ENCODE results near the gene LRMDA.

Gene LRMDA

DNA sequence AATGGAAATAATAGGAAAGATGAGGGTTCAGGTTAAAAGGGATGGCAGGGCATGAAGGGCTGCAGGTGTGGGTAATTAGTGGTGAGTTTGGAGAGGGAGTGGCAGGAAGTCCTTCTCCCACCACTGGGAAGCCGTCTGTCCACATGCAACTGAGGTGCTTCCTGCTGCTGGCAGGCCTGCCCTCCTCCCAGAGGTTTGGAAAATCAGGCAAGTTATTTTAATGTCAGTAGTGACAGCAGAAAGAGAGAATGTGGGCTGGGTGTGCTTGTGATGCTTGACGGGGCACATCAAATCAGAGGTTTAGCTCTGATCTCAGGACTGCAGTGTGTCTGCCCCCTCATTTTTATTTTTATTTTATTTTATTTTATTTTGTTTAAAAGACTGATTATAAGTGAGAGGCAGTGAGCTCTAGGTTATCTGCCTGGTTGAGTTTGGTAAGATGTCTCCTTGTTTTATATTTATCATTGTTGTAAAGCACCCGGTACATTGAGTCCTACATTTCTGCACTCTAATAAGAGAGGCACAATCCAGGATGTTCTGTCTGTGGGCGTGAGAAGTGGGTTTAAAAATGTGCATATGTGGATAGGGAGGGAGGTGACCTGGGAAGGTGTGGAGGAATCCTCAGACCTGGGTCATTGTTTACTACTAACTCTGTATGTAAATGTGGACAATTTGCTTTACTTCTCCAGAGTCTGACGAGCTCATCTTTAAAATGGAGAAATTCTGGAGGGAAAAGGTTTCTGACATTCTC is 504.4 kb downstream of the LRMDA start:
- POLR2A ChIA-PET, result no interaction called here
- H3K9me3 ChIP-seq (ENCODE audit: control insufficient read depth, insufficient read depth, low read depth, low read length), result no peaks in the 10 kb centered on the region
- H3K27ac ChIP-seq (ENCODE audit: extremely low read depth, low read depth, low read length), result no peak overlapping the region
- TF ChIP-seq ZNF626 (tag by site-specific recombination; IDR thresholded peaks at IDR 0.05) (no peak), ZNF184 (tag by site-specific recombination; IDR thresholded peaks at IDR 0.05) (no peak), ZNF121 (tag by site-specific recombination; IDR thresholded peaks at IDR 0.05) (no peak)
- TF ChIP-seq, protein P1, sequence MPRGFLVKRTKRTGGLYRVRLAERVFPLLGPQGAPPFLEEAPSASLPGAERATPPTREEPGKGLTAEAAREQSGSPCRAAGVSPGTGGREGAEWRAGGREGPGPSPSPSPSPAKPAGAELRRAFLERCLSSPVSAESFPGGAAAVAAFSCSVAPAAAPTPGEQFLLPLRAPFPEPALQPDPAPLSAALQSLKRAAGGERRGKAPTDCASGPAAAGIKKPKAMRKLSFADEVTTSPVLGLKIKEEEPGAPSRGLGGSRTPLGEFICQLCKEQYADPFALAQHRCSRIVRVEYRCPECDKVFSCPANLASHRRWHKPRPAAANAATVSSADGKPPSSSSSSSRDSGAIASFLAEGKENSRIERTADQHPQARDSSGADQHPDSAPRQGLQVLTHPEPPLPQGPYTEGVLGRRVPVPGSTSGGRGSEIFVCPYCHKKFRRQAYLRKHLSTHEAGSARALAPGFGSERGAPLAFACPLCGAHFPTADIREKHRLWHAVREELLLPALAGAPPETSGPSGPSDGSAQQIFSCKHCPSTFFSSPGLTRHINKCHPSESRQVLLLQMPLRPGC (tag by site-specific recombination; IDR thresholded peaks at IDR 0.05), result no peak
- TF ChIP-seq, protein P2, sequence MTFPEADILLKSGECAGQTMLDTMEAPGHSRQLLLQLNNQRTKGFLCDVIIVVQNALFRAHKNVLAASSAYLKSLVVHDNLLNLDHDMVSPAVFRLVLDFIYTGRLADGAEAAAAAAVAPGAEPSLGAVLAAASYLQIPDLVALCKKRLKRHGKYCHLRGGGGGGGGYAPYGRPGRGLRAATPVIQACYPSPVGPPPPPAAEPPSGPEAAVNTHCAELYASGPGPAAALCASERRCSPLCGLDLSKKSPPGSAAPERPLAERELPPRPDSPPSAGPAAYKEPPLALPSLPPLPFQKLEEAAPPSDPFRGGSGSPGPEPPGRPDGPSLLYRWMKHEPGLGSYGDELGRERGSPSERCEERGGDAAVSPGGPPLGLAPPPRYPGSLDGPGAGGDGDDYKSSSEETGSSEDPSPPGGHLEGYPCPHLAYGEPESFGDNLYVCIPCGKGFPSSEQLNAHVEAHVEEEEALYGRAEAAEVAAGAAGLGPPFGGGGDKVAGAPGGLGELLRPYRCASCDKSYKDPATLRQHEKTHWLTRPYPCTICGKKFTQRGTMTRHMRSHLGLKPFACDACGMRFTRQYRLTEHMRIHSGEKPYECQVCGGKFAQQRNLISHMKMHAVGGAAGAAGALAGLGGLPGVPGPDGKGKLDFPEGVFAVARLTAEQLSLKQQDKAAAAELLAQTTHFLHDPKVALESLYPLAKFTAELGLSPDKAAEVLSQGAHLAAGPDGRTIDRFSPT (tag by site-specific recombination; IDR thresholded peaks at IDR 0.05), result no peak
- no peak overlapping the region for H3K4me3 ChIP-seq (ENCODE audit: low read depth, low read length)
- no peaks in the 10 kb centered on the region for H3K4me1 ChIP-seq (ENCODE audit: control insufficient read depth, insufficient read depth, low read length)
- no peaks in the 10 kb centered on the region for H3K36me3 ChIP-seq (ENCODE audit: control insufficient read depth in 2 of 2, insufficient read depth in 1 of 2, low read length in 2 of 2)
- CTCF ChIA-PET, result no interaction called here

DNA sequence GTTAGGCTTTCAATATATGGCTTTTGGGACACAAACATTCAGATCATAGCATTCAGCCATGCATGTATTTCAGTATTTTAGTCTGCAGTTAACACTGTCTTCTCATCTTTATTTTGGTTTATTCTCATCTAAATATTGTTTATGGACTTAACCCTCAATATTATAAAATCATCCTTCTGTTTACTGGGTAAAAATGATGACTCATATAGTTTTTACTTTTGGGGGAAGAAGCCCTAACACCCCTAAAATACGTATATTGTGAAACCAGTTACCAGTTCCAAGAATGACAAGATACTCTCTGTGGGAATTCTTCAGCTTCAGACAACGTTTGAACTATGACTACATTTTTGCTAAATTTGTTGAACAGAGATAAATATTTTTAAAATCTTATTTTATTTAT is 505.4 kb downstream of the LRMDA start:
- TF ChIP-seq, protein P3, sequence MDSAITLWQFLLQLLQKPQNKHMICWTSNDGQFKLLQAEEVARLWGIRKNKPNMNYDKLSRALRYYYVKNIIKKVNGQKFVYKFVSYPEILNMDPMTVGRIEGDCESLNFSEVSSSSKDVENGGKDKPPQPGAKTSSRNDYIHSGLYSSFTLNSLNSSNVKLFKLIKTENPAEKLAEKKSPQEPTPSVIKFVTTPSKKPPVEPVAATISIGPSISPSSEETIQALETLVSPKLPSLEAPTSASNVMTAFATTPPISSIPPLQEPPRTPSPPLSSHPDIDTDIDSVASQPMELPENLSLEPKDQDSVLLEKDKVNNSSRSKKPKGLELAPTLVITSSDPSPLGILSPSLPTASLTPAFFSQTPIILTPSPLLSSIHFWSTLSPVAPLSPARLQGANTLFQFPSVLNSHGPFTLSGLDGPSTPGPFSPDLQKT (IDR thresholded peaks at IDR 0.05; ENCODE audit: borderline replicate concordance, low read depth, low read length), result no peak
- TF ChIP-seq ZBTB1 (tag by site-specific recombination; IDR thresholded peaks at IDR 0.05) (no peak), ZBTB48 (tag by site-specific recombination; IDR thresholded peaks at IDR 0.05) (no peak), ZNF426 (tag by site-specific recombination; IDR thresholded peaks at IDR 0.05) (no peak), ZNF600 (tag by site-specific recombination; IDR thresholded peaks at IDR 0.05) (no peak), ZNF248 (tag by site-specific recombination; IDR thresholded peaks at IDR 0.05) (no peak), GFI1B (tag by site-specific recombination; IDR thresholded peaks at IDR 0.05) (no peak), ZNF785 (tag by site-specific recombination; IDR thresholded peaks at IDR 0.05) (no peak), ZNF521 (tag by site-specific recombination; IDR thresholded peaks at IDR 0.05) (no peak), ZNF660 (tag by site-specific recombination; IDR thresholded peaks at IDR 0.05) (no peak), SALL2 (tag by site-specific recombination; IDR thresholded peaks at IDR 0.05; ENCODE audit: borderline replicate concordance) (no peak), GLIS2 (tag by site-specific recombination; IDR thresholded peaks at IDR 0.05) (no peak), ZFP37 (tag by site-specific recombination; IDR thresholded peaks at IDR 0.05) (no peak), ZNF621 (tag by site-specific recombination; IDR thresholded peaks at IDR 0.05) (no peak)
- TF ChIP-seq, protein P4, sequence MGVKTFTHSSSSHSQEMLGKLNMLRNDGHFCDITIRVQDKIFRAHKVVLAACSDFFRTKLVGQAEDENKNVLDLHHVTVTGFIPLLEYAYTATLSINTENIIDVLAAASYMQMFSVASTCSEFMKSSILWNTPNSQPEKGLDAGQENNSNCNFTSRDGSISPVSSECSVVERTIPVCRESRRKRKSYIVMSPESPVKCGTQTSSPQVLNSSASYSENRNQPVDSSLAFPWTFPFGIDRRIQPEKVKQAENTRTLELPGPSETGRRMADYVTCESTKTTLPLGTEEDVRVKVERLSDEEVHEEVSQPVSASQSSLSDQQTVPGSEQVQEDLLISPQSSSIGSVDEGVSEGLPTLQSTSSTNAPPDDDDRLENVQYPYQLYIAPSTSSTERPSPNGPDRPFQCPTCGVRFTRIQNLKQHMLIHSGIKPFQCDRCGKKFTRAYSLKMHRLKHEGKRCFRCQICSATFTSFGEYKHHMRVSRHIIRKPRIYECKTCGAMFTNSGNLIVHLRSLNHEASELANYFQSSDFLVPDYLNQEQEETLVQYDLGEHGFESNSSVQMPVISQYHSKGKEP (tag by site-specific recombination; IDR thresholded peaks at IDR 0.05), result no peak
- TF ChIP-seq, protein P5, sequence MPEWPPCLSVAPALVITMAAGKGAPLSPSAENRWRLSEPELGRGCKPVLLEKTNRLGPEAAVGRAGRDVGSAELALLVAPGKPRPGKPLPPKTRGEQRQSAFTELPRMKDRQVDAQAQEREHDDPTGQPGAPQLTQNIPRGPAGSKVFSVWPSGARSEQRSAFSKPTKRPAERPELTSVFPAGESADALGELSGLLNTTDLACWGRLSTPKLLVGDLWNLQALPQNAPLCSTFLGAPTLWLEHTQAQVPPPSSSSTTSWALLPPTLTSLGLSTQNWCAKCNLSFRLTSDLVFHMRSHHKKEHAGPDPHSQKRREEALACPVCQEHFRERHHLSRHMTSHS (tag by site-specific recombination; IDR thresholded peaks at IDR 0.05), result no peak
- H3K27ac ChIP-seq (ENCODE audit: extremely low read depth, low read depth, low read length), result no peak overlapping the region
- ChIA-PET CTCF (no interaction called here), POLR2A (no interaction called here)
- H3K4me3 ChIP-seq (ENCODE audit: low read depth, low read length), result no peak overlapping the region
- no peaks in the 10 kb centered on the region for H3K9me3 ChIP-seq (ENCODE audit: control insufficient read depth, insufficient read depth, low read depth, low read length)
- peaks cover 5% of the 10 kb centered on the region; the same call in 1 of the 2 replicates for H3K4me1 ChIP-seq (ENCODE audit: control insufficient read depth, insufficient read depth, low read length)
- H3K36me3 ChIP-seq (ENCODE audit: control insufficient read depth in 2 of 2, insufficient read depth in 1 of 2, low read length in 2 of 2), result no peaks in the 10 kb centered on the region
